Kidney epithelial cell (primary cell): Measurements from ENCODE around the gene EMC8. TPM values are rescaled to one million over a fixed set of nuclear protein-coding genes. Genes with fewer than 3 reads are reported as not detected.

Source experiments
- DNase-seq: peaks from one replicate; pipeline ENCODE4 v3.0.0-alpha.2; 2010; ENCODE audit warnings: low read depth
- H3K27me3 ChIP-seq: 2 replicates; pipeline ENCODE4 v1.6.0; 2011; ENCODE audit warnings: low read length; ENCODE audit not compliant: control insufficient read depth, insufficient read depth
- H3K36me3 ChIP-seq: 2 replicates; pipeline ENCODE4 v1.5.1; 2011; ENCODE audit warnings: low read length; ENCODE audit not compliant: control insufficient read depth, insufficient read depth
- H3K4me3 ChIP-seq: 2 replicates; pipeline ENCODE4 v1.5.1; 2011; ENCODE audit warnings: low read depth, mild to moderate bottlenecking, control low read depth, low read length
- total RNA-seq: library from RNA; depleted of rRNA; stranded (reverse); fragments of >200 nt; gene quantifications from 2 replicates; pipeline ENCODE4 v1.2.3, GENCODE V29; 2015
- TF ChIP-seq, protein P1 (sequence below): IDR thresholded peaks from 2 replicates; pipeline ENCODE4 v1.5.1; 2011; ENCODE audit warnings: mild to moderate bottlenecking, moderate library complexity, low read length, control low read depth, inconsistent platforms; ENCODE audit not compliant: insufficient read depth, poor library complexity, severe bottlenecking

EMC8 gene
- total RNA-seq, 1 donor from 2014 or later = 60.7 TPM

DNA sequence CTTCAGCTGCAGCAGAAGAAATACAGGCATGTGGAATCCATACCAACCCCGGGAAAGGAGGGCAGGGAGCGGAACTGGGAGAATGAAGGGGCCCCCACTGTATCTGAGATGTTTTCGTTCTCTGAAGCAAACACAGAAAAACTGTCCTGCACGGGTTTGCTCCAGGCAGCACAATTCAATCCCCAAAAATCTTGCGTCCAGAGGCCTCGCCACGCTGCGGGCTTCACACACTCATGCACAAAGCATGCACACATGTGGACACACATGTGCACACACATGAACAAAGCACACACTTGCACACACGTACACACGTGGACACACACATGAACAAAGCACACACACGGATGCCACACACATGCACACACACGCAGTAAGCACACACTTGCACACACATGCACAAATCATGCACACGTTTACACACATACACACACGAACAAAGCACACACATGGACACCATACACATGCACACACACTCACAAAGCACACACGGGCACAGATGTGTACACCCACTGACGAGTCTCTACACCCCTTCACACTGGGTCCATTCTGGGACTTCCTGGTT, 27.4 kb upstream of the EMC8 start:
- TF ChIP-seq, protein P1, sequence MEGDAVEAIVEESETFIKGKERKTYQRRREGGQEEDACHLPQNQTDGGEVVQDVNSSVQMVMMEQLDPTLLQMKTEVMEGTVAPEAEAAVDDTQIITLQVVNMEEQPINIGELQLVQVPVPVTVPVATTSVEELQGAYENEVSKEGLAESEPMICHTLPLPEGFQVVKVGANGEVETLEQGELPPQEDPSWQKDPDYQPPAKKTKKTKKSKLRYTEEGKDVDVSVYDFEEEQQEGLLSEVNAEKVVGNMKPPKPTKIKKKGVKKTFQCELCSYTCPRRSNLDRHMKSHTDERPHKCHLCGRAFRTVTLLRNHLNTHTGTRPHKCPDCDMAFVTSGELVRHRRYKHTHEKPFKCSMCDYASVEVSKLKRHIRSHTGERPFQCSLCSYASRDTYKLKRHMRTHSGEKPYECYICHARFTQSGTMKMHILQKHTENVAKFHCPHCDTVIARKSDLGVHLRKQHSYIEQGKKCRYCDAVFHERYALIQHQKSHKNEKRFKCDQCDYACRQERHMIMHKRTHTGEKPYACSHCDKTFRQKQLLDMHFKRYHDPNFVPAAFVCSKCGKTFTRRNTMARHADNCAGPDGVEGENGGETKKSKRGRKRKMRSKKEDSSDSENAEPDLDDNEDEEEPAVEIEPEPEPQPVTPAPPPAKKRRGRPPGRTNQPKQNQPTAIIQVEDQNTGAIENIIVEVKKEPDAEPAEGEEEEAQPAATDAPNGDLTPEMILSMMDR = no peak
- H3K4me3 ChIP-seq = no peak overlapping the region
- H3K27me3 ChIP-seq = peaks cover 5% of the 10 kb centered on the region
- no peak for DNase-seq
- H3K36me3 ChIP-seq = no peaks in the 10 kb centered on the region

GRCh38 chr16:85825326-85825725, 26.0 kb upstream of the EMC8 start:
- Histone ChIP-seq H3K36me3 (no peaks in the 10 kb centered on the region), H3K4me3 (no peak overlapping the region), H3K27me3 (peaks cover 8% of the 10 kb centered on the region)
- TF ChIP-seq, protein P1 = no peak
- no peak for DNase-seq

GRCh38 chr16:85824161-85825135, 25.1 kb upstream of the EMC8 start:
- Histone ChIP-seq H3K4me3 (no peak overlapping the region), H3K36me3 (no peaks in the 10 kb centered on the region), H3K27me3 (peaks cover 15% of the 10 kb centered on the region)
- no peak for DNase-seq
- TF ChIP-seq, protein P1 = no peak

GRCh38 chr16:85823328-85823920, 24.1 kb upstream of the EMC8 start:
- no peaks in the 10 kb centered on the region for H3K36me3 ChIP-seq
- H3K27me3 ChIP-seq = peaks cover 15% of the 10 kb centered on the region
- no peak for DNase-seq
- TF ChIP-seq, protein P1 = no peak
- H3K4me3 ChIP-seq = no peak overlapping the region

DNA sequence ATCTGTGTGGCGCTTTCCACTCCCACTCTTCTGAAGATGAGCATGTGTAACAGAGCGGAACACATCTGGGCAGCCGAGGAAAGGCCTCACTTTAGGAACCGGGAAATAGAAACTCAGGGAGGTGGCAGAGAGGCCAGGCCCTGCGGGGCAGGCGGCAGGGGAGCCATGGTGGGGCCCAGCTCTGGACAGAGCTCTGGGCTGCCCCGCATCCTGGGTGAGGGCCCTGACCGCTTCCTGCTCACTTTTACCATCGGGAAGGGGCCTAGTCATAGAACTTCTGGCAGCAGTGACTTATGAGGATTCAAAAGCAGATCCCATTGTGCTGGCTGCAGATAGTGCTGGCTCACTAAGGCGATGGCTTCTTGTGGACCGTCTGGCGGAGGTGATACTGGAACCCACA, 22.8 kb upstream of the EMC8 start:
- TF ChIP-seq, protein P1 = no peak
- H3K27me3 ChIP-seq = peaks cover 15% of the 10 kb centered on the region
- H3K36me3 ChIP-seq = no peaks in the 10 kb centered on the region
- no peak for DNase-seq
- H3K4me3 ChIP-seq = no peak overlapping the region
